HepG2 (cell line): Measurements from ENCODE around the gene CREB1. TPM values are rescaled to one million over a fixed set of nuclear protein-coding genes. Genes with fewer than 3 reads are reported as not detected.

ENCODE experiments used
- DNMT3B ChIP-seq: conservative IDR thresholded peaks from 2 replicates; pipeline ENCODE4 v1.6.1; 2016; ENCODE audit warnings: missing biosample characterization, control low read depth
- FOXA1 ChIP-seq, 2 experiments: fragments of 450-650 bp in 1 of 2; sonication (generic) in 1 of 2; formaldehyde crosslinking in 1 of 2; IDR thresholded peaks; 2 replicates each; pipeline versions ENCODE4 v1.4.0 to v1.6.1; 2016 to 2020; ENCODE audit warnings: missing genetic modification reagents in 1 of 2
- HNRNPL ChIP-seq: fragments of 200-400 bp; formaldehyde crosslinking; IDR thresholded peaks from 2 replicates; pipeline ENCODE4 v1.6.1; 2017; ENCODE audit warnings: mild to moderate bottlenecking, low read depth, low read length
- MAFF ChIP-seq: IDR thresholded peaks from 2 replicates; pipeline ENCODE4 v1.6.1; 2011; ENCODE audit warnings: low read depth, low read length, improper control_type of control experiment
- MEF2D ChIP-seq: sonication (generic); formaldehyde crosslinking; IDR thresholded peaks from 2 replicates; pipeline ENCODE4 v1.5.1; 2020; ENCODE audit warnings: mild to moderate bottlenecking, missing genetic modification reagents
- MYNN ChIP-seq: sonication (generic); formaldehyde crosslinking; IDR thresholded peaks from 2 replicates; pipeline ENCODE4 v1.4.0; 2020; ENCODE audit warnings: mild to moderate bottlenecking, low read depth, missing genetic modification reagents
- NCOA5 ChIP-seq: sonication (generic); formaldehyde crosslinking; IDR thresholded peaks from 2 replicates; pipeline ENCODE4 v1.4.0; 2020; ENCODE audit warnings: missing genetic modification reagents
- PAXIP1 ChIP-seq: sonication (generic); formaldehyde crosslinking; conservative IDR thresholded peaks from 2 replicates; pipeline ENCODE4 v1.4.0; 2020; ENCODE audit warnings: mild to moderate bottlenecking, missing genetic modification reagents, moderate library complexity
- PCBP1 ChIP-seq: fragments of 200-400 bp; formaldehyde crosslinking; IDR thresholded peaks from 2 replicates; pipeline ENCODE4 v1.6.1; 2017; ENCODE audit warnings: mild to moderate bottlenecking, low read depth, low read length, borderline replicate concordance
- PRMT3 ChIP-seq: sonication (generic); formaldehyde crosslinking; IDR thresholded peaks from 2 replicates; pipeline ENCODE4 v1.8.1; 2022; ENCODE audit warnings: low read depth, mild to moderate bottlenecking, moderate library complexity, missing genetic modification reagents, borderline replicate concordance
- RELA ChIP-seq: sonication (generic); formaldehyde crosslinking; IDR thresholded peaks from 2 replicates; pipeline ENCODE4 v1.4.0; 2020; ENCODE audit warnings: missing genetic modification reagents
- SNAPC5 ChIP-seq: sonication (generic); formaldehyde crosslinking; IDR thresholded peaks from 2 replicates; pipeline ENCODE4 v1.8.1; 2023; ENCODE audit warnings: mild to moderate bottlenecking, missing genetic modification reagents, borderline replicate concordance
- TBL1XR1 ChIP-seq: fragments of 150-350 bp; IDR thresholded peaks from 2 replicates; pipeline ENCODE4 v1.6.1; 2014; ENCODE audit warnings: borderline replicate concordance, low read length; ENCODE audit not compliant: partially characterized antibody
- TIGD3 ChIP-seq: sonication (generic); formaldehyde crosslinking; IDR thresholded peaks from 2 replicates; pipeline ENCODE4 v1.5.1; 2020; ENCODE audit warnings: mild to moderate bottlenecking, missing genetic modification reagents, borderline replicate concordance
- ZFAT ChIP-seq: sonication (generic); formaldehyde crosslinking; conservative IDR thresholded peaks from 2 replicates; pipeline ENCODE4 v1.8.1; 2023; ENCODE audit warnings: missing genetic modification reagents, inconsistent platforms
- ZFX ChIP-seq: sonication (generic); formaldehyde crosslinking; IDR thresholded peaks from 2 replicates; pipeline ENCODE4 v1.4.0; 2020; ENCODE audit warnings: mild to moderate bottlenecking, low read depth, missing genetic modification reagents, moderate library complexity
- ZNF180 ChIP-seq: sonication (generic); formaldehyde crosslinking; IDR thresholded peaks from 2 replicates; pipeline ENCODE4 v1.4.0; 2020; ENCODE audit warnings: low read depth, missing genetic modification reagents, borderline replicate concordance
- ZNF282 ChIP-seq: fragments of 450-650 bp; IDR thresholded peaks from 2 replicates; pipeline ENCODE4 v1.6.1; 2018; ENCODE audit not compliant: partially characterized antibody
- ZNF331 ChIP-seq: sonication (generic); formaldehyde crosslinking; IDR thresholded peaks from 2 replicates; pipeline ENCODE4 v1.4.0; 2020; ENCODE audit warnings: missing genetic modification reagents
- ZNF580 ChIP-seq: IDR thresholded peaks from 2 replicates; pipeline ENCODE4 v1.6.1; 2016; ENCODE audit warnings: low read depth, borderline replicate concordance
- ZUFSP ChIP-seq: sonication (generic); formaldehyde crosslinking; IDR thresholded peaks from 2 replicates; pipeline ENCODE4 v1.9.0; 2021; ENCODE audit warnings: missing genetic modification reagents, mild to moderate bottlenecking, borderline replicate concordance
- polyA plus RNA-seq, 8 experiments: library from polyadenylated mRNA; depleted of rRNA in 3 of 8; stranded (reverse) in 7 of 8; unstranded in 1 of 8; fragments of >200 nt; fragmentation: Illumina TruSeq in 4 of 8; extraction: Trizol in 4 of 8; gene quantifications; 2 replicates each; pipeline versions ENCODE4 v1.2.1 to v1.2.3, GENCODE V29; 2011 to 2016; ENCODE audit warnings: low read depth in 4 of 8, missing spikeins in 1 of 8, mixed read lengths in 1 of 8; ENCODE audit not compliant: insufficient read depth in 1 of 8
- total RNA-seq, 5 experiments: library from RNA; depleted of rRNA; stranded (reverse); fragments of >200 nt; fragmentation: Illumina TruSeq; extraction: Trizol; gene quantifications; 2 replicates each; pipeline ENCODE4 v1.2.3, GENCODE V29; 2016; ENCODE audit warnings: low read depth in 1 of 5

The CREB1 gene
- total and polyA plus RNA-seq, 2 of the 13 experiments (the other 11 are each of a cell fraction or from before 2014, with no cell fraction given) = 51.8 to 51.9 TPM

- TF ChIP-seq PAXIP1 = peak; percentile 67
- TF ChIP-seq ZNF282 = no peak
- TF ChIP-seq MEF2D (CRISPR knock-in tag) = peak; percentile 84
- TF ChIP-seq TBL1XR1 = peak; percentile 86
- no peak for TF ChIP-seq TIGD3 (CRISPR knock-in tag)
- TF ChIP-seq ZNF180 = no peak
- peak; percentile 88 for TF ChIP-seq ZFX
- 0 out of 2 replicates have a peak, but pooled peaks have one; percentile 12 for TF ChIP-seq MYNN (CRISPR knock-in tag)
- TF ChIP-seq FOXA1 (IDR thresholded peaks at IDR 0.05) = no peak
- no peak for TF ChIP-seq FOXA1 (CRISPR knock-in tag; IDR thresholded peaks at IDR 0.05)
- TF ChIP-seq ZFAT (CRISPR knock-in tag) = no peak
- 0 out of 2 replicates have a peak, but pooled peaks have one; percentile 43 for TF ChIP-seq PRMT3 (CRISPR knock-in tag)
- TF ChIP-seq PCBP1 = 0 out of 2 replicates have a peak, but pooled peaks have one; percentile 43
- TF ChIP-seq ZUFSP (CRISPR knock-in tag) = peak; percentile 36; the same call in 1 of the 2 replicates
- TF ChIP-seq HNRNPL = no peak
- TF ChIP-seq ZNF331 (CRISPR knock-in tag) = peak; percentile 70
- TF ChIP-seq ZNF580 (CRISPR knock-in tag) = no peak
- no peak for TF ChIP-seq DNMT3B (CRISPR knock-in tag)
- peak; percentile 99 for TF ChIP-seq RELA (CRISPR knock-in tag)
- no peak for TF ChIP-seq NCOA5 (CRISPR knock-in tag)
- no peak for TF ChIP-seq MAFF
- peak; percentile 64; the same call in 1 of the 2 replicates for TF ChIP-seq SNAPC5 (CRISPR knock-in tag)
Observed at GRCh38 chr2:207529330-207530159, at the start of gene CREB1 (continued).
